HG03575 (cell line): ENCODE results near the gene CCDC185.
"Not testable (repeated sequence)": the region's sequence is repeated elsewhere in the genome, so short reads cannot be mapped to it uniquely, and the experiment has no call there.

Experiments used
- ATAC-seq: cut with Tn5 transposase; IDR thresholded peaks from one replicate; pipeline ENCODE4 v1.9.1; 2021; ENCODE audit not compliant: unreplicated experiment, insufficient number of reproducible peaks, low FRiP score; ENCODE audit errors: extremely low read depth

Gene CCDC185

DNA sequence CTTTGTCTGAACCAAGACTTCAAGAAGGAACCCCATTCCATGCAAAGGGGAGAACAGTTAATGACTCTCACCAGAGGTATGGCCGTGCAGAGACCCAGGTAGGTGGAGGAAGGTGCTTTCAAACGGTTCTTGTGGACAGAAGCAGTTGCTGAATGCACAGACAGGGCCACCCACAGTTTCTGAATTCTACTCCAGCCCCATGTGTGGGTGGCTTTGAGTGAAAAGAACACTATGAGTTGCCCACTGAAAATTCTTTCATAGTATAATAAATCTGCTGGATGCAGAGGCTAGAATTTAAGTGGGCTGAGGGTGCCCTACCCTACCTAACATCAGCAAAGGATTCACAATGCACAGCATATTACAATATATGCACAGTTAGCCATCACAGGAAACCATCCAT is 7.2 kb upstream of the CCDC185 start:
- ATAC-seq = no peak

DNA sequence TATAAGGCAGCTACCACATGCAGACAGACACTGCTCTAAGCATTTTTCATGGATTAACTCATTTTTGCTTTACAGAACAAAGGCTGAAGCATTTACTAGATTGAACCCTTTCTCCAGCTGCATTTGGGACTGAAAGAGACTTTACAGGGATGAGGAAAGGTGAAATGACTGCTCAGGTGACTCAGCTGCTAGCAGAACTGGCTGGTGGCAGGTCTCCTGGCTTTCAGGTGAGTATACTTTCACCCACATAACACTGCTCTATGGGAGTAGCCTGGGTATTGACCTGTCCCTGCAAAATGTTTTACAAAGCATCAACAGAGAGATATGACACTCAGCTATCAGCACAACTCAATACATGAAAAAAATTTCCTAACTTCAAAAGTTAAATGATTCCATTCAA is 2.6 kb upstream of the CCDC185 start:
- ATAC-seq = no peak

DNA sequence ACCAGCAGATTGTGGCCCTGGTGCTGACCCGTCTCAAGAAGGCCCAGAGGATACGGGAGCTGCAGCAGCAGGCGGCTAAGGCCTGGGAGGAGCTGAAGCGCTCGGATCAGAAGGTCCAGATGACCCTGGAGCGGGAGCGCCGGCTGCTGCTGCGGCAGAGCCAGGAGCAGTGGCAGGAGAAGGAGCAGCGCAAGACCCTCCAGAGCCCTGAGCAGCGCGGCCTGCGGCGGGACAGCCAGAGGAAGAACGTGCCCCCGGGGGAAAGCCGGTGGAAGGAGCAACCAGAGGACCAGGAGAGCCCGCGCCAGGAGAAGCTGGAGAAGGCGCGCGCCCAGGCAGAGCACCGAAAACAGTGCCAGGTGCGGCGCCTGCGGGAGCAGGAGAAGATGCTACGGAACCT is 1.0 kb downstream of the CCDC185 start:
- no peak for ATAC-seq

DNA sequence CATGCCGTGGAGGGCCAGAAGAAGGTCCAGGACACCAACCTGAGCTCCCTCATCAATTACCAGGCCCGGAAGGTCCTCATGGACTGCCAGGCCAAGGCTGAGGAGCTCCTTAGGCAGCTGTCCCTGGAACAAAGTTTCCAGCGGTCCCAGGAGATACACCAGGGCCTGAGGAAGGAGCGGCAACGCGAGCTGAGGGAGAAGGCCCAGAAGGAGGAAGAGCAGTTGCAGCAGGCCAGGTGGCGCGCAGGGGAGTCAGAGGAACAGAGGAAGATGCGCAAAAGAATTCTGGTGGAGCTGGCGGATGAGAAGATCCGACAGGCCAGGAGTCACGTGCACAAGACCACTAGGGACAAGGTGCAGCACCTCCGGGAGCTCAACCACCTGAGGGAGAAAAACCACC is 1.5 kb downstream of the CCDC185 start:
- ATAC-seq = no peak

DNA sequence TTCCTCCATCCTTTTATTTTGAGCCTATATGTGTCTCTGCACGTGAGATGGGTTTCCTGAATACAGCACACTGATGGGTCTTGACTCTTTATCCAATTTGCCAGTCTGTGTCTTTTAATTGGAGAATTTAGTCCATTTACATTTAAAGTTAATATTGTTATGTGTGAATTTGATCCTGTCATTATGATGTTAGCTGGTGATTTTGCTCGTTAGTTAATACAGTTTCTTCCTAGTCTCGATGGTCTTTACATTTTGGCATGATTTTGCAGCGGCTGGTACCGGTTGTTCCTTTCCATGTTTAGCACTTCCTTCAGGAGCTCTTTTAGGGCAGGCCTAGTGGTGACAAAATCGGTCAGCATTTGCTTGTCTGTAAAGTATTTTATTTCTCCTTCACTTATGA is 6.2 kb downstream of the CCDC185 start:
- not testable (repeated sequence) for ATAC-seq

DNA sequence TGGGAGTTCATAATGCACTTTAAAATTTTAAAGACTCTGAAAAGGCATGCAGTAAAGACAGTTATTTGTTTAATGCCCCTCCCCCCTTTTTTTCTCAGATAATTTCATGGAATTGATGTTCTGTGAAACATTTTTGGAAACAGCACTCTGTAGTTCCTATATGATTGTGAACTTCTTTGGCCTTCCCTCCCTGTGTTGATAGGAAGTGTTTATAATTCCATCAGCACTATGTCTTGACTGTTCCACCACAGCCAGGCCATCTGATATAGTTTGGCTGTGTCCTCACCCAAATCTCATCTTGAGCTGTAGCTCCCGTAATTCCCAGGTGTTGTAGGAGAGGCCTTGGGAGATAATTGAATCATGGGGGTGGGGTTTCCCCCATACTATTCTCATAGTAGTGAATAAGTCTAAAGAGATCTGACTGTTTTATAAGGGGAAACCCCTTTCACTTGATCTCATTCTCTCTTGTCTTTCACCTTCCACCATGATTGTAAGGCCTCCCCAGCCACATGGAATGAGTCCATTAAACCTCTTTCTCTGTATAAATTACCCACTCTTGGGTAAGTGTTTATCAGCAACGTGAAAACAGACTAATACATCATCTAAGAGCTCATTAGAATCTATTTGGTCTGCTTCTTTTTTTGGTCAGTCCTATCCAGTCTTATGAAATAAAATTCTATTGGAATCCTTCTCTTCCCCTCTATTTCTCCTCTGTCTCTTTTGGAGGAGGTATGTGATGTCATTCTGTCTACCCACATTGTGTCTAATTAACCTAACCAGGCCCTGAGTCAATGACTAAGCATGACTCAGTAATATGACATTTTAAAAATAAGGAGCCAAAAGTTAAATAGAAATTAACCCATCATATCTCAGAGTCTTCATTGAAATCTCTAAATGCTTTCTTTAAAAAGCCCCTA is 8.9 kb downstream of the CCDC185 start:
- no peak for ATAC-seq

DNA sequence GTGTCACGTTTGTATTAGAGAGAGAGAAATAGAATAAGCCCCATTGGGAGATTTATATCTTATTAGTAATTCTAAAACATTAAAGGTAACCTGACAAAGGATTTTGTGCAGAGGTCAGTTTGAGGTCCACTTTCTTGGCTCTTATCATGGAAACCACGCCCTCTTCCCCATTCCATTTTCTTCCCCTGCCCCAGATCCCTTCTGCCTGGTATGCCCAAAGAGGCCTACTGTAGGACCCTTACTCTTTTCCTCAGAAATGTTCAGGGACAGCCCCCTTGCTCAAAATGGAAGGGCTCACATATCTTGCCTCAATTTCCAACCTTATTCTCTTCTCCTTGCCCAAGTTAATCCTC is 9.6 kb downstream of the CCDC185 start:
- ATAC-seq = no peak

DNA sequence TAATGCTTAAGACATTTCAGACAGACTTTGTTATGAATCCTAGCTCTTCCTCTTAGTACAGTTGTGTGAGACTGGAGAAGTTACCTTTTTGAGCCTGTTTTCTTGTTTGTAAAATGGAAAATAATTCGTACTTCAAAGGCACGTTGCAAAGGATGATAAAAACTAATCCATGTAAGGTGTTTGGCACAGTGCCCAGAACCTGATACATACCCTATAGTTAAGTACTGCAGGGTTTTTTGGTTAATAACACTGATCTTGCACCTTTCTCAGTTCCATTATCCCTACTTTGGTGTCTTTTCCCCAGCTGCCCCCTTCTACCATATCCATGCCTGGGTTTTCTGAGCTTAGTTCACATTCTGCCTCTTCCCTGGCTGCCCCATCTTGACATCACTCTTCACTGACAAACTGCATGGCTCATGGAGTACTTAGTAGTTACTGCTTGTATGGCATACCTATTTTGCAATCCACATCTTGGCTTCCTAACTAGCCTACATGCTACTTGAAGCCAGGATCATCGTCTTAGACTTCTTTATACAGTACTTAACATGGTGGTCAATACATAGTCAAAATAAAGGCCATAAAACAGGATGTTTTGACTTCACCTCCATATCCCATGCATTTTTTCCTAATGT is 10.1 kb downstream of the CCDC185 start:
- ATAC-seq = no peak

DNA sequence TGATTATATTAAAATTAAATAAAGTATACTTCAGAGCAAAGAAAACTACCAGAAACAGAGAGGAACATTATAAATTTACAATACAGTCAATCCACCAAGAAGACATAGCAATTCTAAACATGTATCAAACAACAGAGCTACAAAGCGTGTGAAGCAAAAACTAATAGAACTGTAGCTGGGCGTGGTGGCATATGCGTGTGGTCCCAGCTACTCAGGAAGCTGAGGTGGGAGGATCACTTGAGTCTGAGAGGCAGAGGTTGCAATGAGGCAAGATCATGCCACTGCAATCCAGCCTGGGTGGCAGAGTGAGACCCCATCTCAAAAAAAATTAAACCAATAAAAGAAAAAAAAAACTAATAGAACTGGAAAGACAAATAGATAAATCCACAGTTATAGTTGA is 12.3 kb downstream of the CCDC185 start:
- ATAC-seq = no peak

DNA sequence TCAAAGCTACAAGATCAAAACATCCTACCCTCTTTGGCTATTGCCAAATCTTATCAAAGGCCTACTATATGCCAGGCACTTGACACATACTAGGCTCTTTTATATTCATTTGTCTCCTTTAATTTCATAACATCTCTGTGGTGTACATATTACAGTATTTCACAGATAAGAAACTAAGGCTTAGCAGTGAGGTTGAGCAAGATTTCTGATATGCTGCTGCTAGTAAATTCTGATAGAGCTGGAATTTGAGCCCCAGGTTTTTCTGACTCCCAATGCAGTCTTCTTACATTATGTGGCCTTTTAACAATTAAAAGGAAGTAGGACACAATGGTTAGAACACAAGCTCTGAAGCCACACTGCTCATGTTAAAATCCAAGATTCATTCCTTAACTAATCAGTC is 16.8 kb downstream of the CCDC185 start:
- ATAC-seq = no peak

DNA sequence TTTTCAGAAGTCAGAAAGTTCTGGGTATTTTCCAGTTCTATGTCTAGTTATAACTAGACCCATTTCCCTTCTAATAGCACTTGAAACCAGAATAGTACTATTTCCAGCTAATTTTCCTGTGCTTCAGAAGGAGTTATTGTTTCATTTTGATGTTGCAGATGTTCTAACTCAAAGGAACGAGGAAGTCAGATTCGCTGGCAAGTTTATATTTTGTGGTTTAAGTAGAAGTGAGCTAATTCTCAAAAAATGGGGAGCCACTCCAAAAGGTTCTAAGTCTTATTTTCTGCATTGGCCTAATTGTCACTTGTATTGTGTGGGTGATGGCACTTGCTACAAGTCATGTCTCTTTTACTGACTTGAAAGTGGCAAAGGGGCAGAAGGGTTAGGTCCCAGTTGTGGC is 18.1 kb downstream of the CCDC185 start:
- ATAC-seq = no peak

DNA sequence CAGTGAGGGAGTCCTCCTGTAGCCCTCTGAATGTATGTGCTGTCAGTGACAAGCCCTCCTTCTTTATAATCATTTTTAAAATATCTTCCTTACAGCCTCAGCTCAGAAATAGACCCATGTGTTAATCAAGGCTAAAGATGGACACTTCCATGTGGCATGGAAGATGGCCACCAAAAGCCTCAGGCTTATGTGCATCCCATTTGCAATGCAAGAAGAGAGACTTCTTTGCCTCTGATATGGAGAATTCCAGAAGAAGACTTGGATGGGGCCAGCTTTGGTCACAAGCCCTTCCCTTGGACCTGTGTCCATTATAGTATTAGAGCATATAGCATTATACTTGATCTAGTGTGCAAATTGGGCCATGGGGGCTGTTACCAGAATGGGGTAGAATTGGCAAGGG is 18.5 kb downstream of the CCDC185 start:
- no peak for ATAC-seq

DNA sequence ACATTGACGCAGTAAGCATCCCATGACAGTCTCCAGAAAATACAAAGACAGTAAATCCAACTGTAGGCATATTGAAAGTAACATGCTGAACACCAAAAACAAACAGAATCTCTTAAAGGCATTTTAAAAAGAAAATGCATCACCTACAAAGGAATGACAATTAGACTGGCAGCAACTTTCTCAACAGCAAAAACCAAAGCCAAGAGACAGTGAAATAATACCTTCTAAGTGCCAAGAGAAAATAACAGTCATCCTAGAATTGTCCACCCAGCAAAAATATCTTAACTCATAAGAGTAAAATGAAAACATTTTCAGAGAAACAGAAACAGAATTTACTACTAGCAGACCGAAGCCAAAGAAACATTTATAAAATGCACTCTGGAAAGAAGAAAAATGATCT is 20.0 kb downstream of the CCDC185 start:
- ATAC-seq = no peak

DNA sequence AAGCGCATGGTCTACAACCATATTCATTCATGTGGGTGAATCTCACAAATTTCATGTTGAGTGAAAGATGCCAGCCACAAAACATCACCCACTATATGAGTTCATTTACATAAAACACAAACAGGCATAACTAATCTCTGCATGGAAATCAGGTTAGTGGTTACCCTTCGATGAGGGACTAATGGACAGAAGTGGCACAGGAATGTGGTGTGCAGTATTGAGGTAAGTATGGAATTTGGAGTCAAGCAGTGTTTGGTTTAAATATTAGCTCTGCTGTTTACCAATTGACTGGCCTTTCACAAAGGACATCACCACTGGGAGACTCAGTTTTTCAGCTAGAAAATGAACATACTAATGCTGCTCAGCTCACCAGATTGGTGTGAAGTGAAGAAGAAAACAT is 24.2 kb downstream of the CCDC185 start:
- ATAC-seq = no peak

DNA sequence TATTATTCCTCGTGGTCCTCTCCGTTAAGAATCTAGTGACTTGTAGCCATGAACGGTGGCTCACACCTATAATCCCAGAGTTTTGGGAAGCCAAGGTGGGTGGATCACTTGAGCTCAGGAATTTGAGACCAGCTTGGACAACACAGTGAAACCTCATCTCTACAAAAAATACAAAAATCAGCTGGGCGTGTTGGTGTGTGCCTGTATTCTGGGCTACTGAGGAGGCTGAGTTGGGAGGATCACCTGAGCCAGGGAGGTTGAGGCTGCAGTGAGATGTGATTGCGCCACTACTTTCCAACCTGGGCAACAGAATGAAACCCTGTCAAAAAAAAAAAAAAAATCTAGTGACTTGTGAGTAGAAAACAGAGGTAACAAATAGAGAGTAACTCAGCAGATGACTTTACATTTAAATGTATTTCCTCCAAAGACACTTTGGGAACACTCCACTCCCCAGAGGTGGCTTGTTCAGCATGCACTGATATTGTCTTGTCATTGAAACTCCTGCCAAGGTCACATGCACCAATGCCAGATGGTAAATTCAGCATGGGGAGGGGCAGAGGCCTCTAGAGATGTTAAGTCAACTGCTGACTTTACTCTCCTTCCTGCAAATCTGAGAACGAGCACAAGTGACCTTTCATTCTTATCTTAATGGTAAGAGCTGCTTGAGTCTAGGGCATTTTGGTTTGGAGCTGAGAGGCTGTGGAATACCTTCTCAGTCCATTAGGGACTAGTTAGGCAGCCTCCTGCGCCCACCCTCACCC is 24.9 kb downstream of the CCDC185 start:
- no peak for ATAC-seq

DNA sequence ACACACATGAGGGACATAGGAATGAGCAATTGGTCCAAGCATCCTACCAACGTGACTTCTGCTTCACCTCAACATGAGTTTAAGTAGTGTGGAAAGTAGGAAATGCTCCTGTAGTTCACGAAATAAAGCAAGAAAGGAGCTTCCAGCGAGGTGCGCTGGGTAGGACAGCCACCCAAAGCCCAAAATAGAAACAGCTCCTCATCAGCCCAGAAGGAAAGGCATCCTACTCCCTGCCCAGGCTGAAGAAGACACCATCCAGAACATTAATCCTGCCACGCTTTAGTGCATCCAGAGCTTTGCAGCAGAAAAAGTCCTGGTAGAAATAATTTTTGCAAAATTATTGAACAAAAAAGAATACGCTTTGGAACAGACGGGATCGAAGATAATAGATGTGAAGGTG is 25.9 kb downstream of the CCDC185 start:
- no peak for ATAC-seq

DNA sequence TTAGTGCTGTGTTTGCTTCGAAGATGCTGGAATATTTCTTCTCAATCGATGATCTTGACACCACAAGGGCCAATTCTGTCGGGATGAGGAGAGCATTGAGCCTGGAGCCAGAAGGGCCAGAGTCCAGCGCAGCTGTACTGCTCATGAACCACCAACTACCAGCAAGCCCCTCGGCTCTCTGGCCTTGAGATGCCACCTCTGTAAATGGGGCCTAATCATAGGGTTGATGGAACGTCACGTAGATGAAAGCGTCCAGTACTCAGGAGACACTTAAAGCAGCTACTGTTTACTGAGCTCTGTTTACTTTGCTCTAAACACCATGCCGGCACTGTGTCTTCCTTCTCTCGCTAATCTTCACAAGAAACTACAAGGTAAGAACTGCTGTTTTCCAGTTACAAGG is 26.3 kb downstream of the CCDC185 start:
- no peak for ATAC-seq

DNA sequence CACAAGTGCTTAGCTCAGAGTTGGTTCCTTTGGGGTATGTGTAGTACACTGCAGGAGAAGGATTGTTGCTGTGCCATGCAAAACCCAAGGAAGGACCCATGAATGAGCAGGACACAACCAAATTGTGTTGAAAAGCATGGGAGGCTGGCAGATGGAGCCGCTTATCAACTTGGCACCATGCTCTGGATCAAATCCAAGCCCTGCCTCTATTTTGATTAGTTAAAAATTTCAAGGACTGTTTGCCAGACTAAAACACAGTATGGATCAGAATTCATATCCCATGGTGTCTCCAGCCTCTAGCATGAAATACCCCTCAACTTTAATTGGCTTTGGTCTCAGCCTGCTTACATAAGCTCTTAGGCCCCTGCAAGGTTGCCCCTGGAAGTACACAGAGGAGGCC is 27.8 kb downstream of the CCDC185 start:
- ATAC-seq = no peak

DNA sequence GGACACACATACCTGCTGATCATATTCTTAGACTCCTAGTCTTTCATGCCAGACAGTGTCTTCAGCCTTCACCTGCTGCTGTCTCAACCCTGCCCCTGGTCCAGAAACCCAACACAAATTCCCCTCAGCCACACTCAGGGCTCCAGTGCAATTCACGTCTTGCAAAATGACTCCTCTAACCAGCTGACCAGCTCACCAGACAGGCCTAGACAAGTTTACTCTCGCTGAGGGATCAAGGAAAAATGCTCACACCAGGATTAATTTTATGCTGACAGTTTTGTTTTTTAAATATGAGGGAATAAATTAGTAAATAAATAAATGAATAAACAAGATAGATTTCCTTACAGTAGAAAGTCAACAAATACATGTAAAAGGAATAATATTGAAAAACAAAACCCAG is 28.5 kb downstream of the CCDC185 start:
- ATAC-seq = no peak

DNA sequence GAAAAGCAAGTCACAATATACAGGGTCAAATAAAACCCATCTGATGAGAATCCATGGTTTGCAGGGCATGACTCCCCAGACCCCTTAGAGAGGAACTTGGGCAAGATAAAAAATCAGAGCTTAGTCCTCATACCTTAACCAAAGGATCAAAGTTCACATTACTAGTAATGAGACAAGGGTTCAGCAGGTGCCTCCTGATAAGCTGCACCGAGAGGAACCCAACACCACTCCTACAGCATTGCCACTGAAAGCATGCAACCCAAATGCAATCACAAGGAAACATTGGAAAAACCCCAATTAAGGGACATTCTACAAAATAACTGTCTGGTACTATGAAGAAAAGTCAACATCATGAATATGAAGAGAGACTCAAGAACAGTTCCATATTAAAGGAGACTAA is 29.7 kb downstream of the CCDC185 start:
- no peak for ATAC-seq
